Esophagus squamous epithelium (tissue), 5 donors: ENCODE results near the gene PSMC1. TPM values are rescaled to one million over a fixed set of nuclear protein-coding genes. Genes with fewer than 3 reads are reported as not detected.

Experiments
- DNase-seq: peaks from one replicate; lab custom pipeline; 2025; lab: John Stamatoyannopoulos, UW
- H3K27ac ChIP-seq, 4 donors: fragments of 200-600 bp; sonication (generic); one replicate each; pipeline ENCODE4 v1.5.1; 2016 to 2019; ENCODE audit warnings: mild to moderate bottlenecking in 1 of 4
- H3K27me3 ChIP-seq, 4 donors: fragments of 200-600 bp; sonication (generic); 1 replicate in 3 of 4; 2 replicates in 1 of 4; pipeline versions ENCODE4 v1.5.1 to v1.6.0; 2017 to 2021; ENCODE audit warnings: antibody characterized with exemption in 1 of 4
- H3K36me3 ChIP-seq, 3 donors: fragments of 200-600 bp; sonication (generic); one replicate each; pipeline ENCODE4 v1.5.1; 2016 to 2019
- H3K4me1 ChIP-seq, 3 donors: fragments of 200-600 bp; sonication (generic); one replicate each; pipeline ENCODE4 v1.5.1; 2017 to 2019
- H3K4me3 ChIP-seq, 4 donors: fragments of 200-600 bp; sonication (generic); 1 replicate in 3 of 4; 2 replicates in 1 of 4; pipeline ENCODE4 v1.5.1; 2016 to 2019; ENCODE audit warnings: mild to moderate bottlenecking in 2 of 4, moderate library complexity in 1 of 4
- H3K9me3 ChIP-seq, 3 donors: fragments of 200-600 bp; sonication (generic); one replicate each; pipeline ENCODE4 v1.5.1; 2016 to 2019
- CTCF ChIP-seq, 6 experiments: fragments of 450-650 bp in 4 of 6; fragments of 200-600 bp in 2 of 6; sonication (generic) in 2 of 6; IDR thresholded peaks; one replicate each; pipeline ENCODE4 v1.5.1; 2016 to 2019; ENCODE audit warnings: antibody characterized with exemption in 6 of 6, mild to moderate bottlenecking in 4 of 6, moderate library complexity in 4 of 6
- POLR2A ChIP-seq, 4 donors: fragments of 450-650 bp; IDR thresholded peaks; one replicate each; pipeline ENCODE4 v1.6.1; 2017; ENCODE audit warnings: antibody characterized with exemption in 4 of 4, mild to moderate bottlenecking in 4 of 4, moderate library complexity in 3 of 4
- WGBS, 2 donors: methylation state at CpG; one replicate each; pipeline ENCODE4 v1.1.5; 2018; 5-methylcytosine and 5-hydroxymethylcytosine counted together
- intact Hi-C: fragments of 100-400 bp; cut with DNase I; formaldehyde crosslinking; loops from one replicate; pipeline ENCODE4 v1.15.0; 2022
- total RNA-seq, 4 donors: library from RNA; depleted of rRNA; stranded (reverse); fragments of >200 nt; gene quantifications; one replicate each; pipeline ENCODE4 v1.1.0, GENCODE V29; 2016
- donor health status: DM: yes; HTN: yes; CAD: no.

The PSMC1 gene
- total RNA-seq, 4 donors from 2014 or later: 102 to 199 (median 142) TPM

GRCh38 chr14:90302529-90303303 is 46.4 kb downstream of the PSMC1 start:
- H3K4me1 ChIP-seq: peaks cover 0 to 20% (median 3%) of the 10 kb centered on the region in 3 donors
- peaks cover 0 to 71% (median 19%) of the 10 kb centered on the region in 3 donors for H3K36me3 ChIP-seq
- no peaks in the 10 kb centered on the region for H3K27me3 ChIP-seq
- peak overlapping the region in 2 of 4 donors; percentile 54 to 61 for H3K27ac ChIP-seq
- TF ChIP-seq POLR2A (IDR thresholded peaks at IDR 0.05): no peak
- TF ChIP-seq CTCF (IDR thresholded peaks at IDR 0.05): no peak
- no peak overlapping the region for H3K4me3 ChIP-seq
- 83 to 85% methylated on average over 10 of the region's 10 CpGs for WGBS, 2 donors
- no peaks in the 10 kb centered on the region for H3K9me3 ChIP-seq
- no peak for DNase-seq
- intact Hi-C loops: no loop called here

GRCh38 chr14:90303473-90303872 is 47.1 kb downstream of the PSMC1 start:
- H3K27ac ChIP-seq: no peak overlapping the region
- peaks cover 0 to 71% (median 19%) of the 10 kb centered on the region in 3 donors for H3K36me3 ChIP-seq
- no peaks in the 10 kb centered on the region for H3K27me3 ChIP-seq
- no peak overlapping the region for H3K4me3 ChIP-seq
- no peak for TF ChIP-seq CTCF (IDR thresholded peaks at IDR 0.05)
- TF ChIP-seq POLR2A (IDR thresholded peaks at IDR 0.05): no peak
- WGBS, 2 donors: 94 to 98% methylated on average over 4 of the region's 4 CpGs
- H3K4me1 ChIP-seq: peaks cover 0 to 20% (median 3%) of the 10 kb centered on the region in 3 donors
- DNase-seq: no peak
- intact Hi-C loops: no loop called here
- H3K9me3 ChIP-seq: no peaks in the 10 kb centered on the region

GRCh38 chr14:90304502-90304901 is 48.1 kb downstream of the PSMC1 start:
- no peaks in the 10 kb centered on the region for H3K27me3 ChIP-seq
- no peaks in the 10 kb centered on the region for H3K9me3 ChIP-seq
- no peak overlapping the region for H3K4me3 ChIP-seq
- no peak overlapping the region for H3K27ac ChIP-seq
- no peak for DNase-seq
- intact Hi-C loops: no loop called here
- peaks cover 0 to 17% (median 3%) of the 10 kb centered on the region in 3 donors for H3K4me1 ChIP-seq
- TF ChIP-seq CTCF (IDR thresholded peaks at IDR 0.05): no peak
- TF ChIP-seq POLR2A (IDR thresholded peaks at IDR 0.05): no peak
- H3K36me3 ChIP-seq: peaks cover 0 to 71% (median 19%) of the 10 kb centered on the region in 3 donors

GRCh38 chr14:90305176-90305601 is 48.8 kb downstream of the PSMC1 start:
- no peak for TF ChIP-seq CTCF (IDR thresholded peaks at IDR 0.05)
- no peak for TF ChIP-seq POLR2A (IDR thresholded peaks at IDR 0.05)
- 87 to 88% methylated on average over 4 of the region's 4 CpGs for WGBS, 2 donors
- intact Hi-C loops: no loop called here
- no peak overlapping the region for H3K4me3 ChIP-seq
- H3K27ac ChIP-seq: no peak overlapping the region
- H3K36me3 ChIP-seq: peaks cover 0 to 77% (median 19%) of the 10 kb centered on the region in 3 donors
- H3K27me3 ChIP-seq: no peaks in the 10 kb centered on the region
- peaks cover 0 to 17% (median 3%) of the 10 kb centered on the region in 3 donors for H3K4me1 ChIP-seq
- H3K9me3 ChIP-seq: no peaks in the 10 kb centered on the region
- DNase-seq: no peak

GRCh38 chr14:90308561-90308960 is 52.2 kb downstream of the PSMC1 start:
- intact Hi-C loops: no loop called here
- H3K4me1 ChIP-seq: no peaks in the 10 kb centered on the region
- no peak for DNase-seq
- no peak for TF ChIP-seq CTCF (IDR thresholded peaks at IDR 0.05)
- no peak for TF ChIP-seq POLR2A (IDR thresholded peaks at IDR 0.05)
- peaks cover 0 to 95% (median 12%) of the 10 kb centered on the region in 3 donors for H3K36me3 ChIP-seq
- 92 to 94% methylated on average over 6 to 7 of the region's 7 CpGs for WGBS, 2 donors
- H3K27me3 ChIP-seq: no peaks in the 10 kb centered on the region
- H3K4me3 ChIP-seq: no peak overlapping the region
- H3K9me3 ChIP-seq: no peaks in the 10 kb centered on the region
- H3K27ac ChIP-seq: no peak overlapping the region
